Head of caudate nucleus (tissue), 42 donors: ENCODE results near the gene SYNJ2BP.
"Not testable (repeated sequence)": the region's sequence is repeated elsewhere in the genome, so short reads cannot be mapped to it uniquely, and the experiment has no call there.

Experiments
- DNase-seq, 42 donors: peaks; one replicate each; pipeline versions ENCODE4 v3.0.0 to v3.0.0-alpha.2; 2020 to 2021; ENCODE audit warnings: mixed read lengths in 7 of 42
- intact Hi-C: fragments of 100-400 bp; cut with DNase I; formaldehyde crosslinking; loops from one replicate; pipeline ENCODE4 v1.15.0; 2022

SYNJ2BP gene

GRCh38 chr14:70416725-70417349 is at the start of gene SYNJ2BP:
Gene SYNJ2BP (minus strand): TSS chr14:70417090. CDS start chr14:70416963, 127 bp downstream.
- intact Hi-C loops, result no loop called here
- peak; percentile 66 to 95 (median 82) for DNase-seq

- DNase-seq, result no peak
- intact Hi-C loops, result no loop called here
Measured at GRCh38 chr14:70454731-70455130, 37.8 kb upstream of the SYNJ2BP start.

GRCh38 chr14:70451874-70452273 is 35.0 kb upstream of the SYNJ2BP start, which contains the start of gene ADAM21:
Gene ADAM21 (plus strand): TSS chr14:70452174. CDS start chr14:70457500, 5,326 bp downstream.
- DNase-seq, result no peak
- intact Hi-C loops, result no loop called here

GRCh38 chr14:70448633-70449340 is 31.9 kb upstream of the SYNJ2BP start:
- no peak for DNase-seq

GRCh38 chr14:70442750-70443149 is 25.9 kb upstream of the SYNJ2BP start:
- DNase-seq, result no peak
- intact Hi-C loops, result no loop called here

More at GRCh38 chr14:70448633-70449340, 31.9 kb upstream of the SYNJ2BP start:
- intact Hi-C loops, result no loop called here

GRCh38 chr14:70441641-70442040 is 24.8 kb upstream of the SYNJ2BP start:
- DNase-seq, result no peak
- intact Hi-C loops, result no loop called here

- intact Hi-C loops, result no loop called here
Measured at GRCh38 chr14:70436867-70437266, 20.0 kb upstream of the SYNJ2BP start.

GRCh38 chr14:70426555-70426954 is 9.7 kb upstream of the SYNJ2BP start:
- DNase-seq, intact Hi-C loops: not testable (repeated sequence)

More at GRCh38 chr14:70436867-70437266, 20.0 kb upstream of the SYNJ2BP start:
- DNase-seq, result no peak

GRCh38 chr14:70425354-70425753 is 8.5 kb upstream of the SYNJ2BP start:
- DNase-seq, result peak in 3 of 42 donors; percentile 17 to 26 (median 17)
- intact Hi-C loops, result no loop called here

GRCh38 chr14:70422538-70422937 is 5.6 kb upstream of the SYNJ2BP start:
- peak in 2 of 42 donors; percentile 14 to 17 for DNase-seq
- intact Hi-C loops, result no loop called here

- intact Hi-C loops, result not testable (repeated sequence)
Measured at GRCh38 chr14:70419270-70419931, 2.5 kb upstream of the SYNJ2BP start.

GRCh38 chr14:70416338-70416724 is 559 bp downstream of the SYNJ2BP start:
- intact Hi-C loops, result no loop called here
- DNase-seq, result no peak

More at GRCh38 chr14:70419270-70419931, 2.5 kb upstream of the SYNJ2BP start:
- not testable (repeated sequence) for DNase-seq

- intact Hi-C loops, result no loop called here
- no peak for DNase-seq
Measured at GRCh38 chr14:70415788-70416187, 1.1 kb downstream of the SYNJ2BP start.

- no peak for DNase-seq
- intact Hi-C loops, result no loop called here
Measured at GRCh38 chr14:70407621-70408020, 9.3 kb downstream of the SYNJ2BP start.

GRCh38 chr14:70406216-70406615 is 10.7 kb downstream of the SYNJ2BP start:
- DNase-seq, result not testable (repeated sequence)

GRCh38 chr14:70403335-70403734 is 13.6 kb downstream of the SYNJ2BP start:
- intact Hi-C loops, DNase-seq: not testable (repeated sequence)

More at GRCh38 chr14:70406216-70406615, 10.7 kb downstream of the SYNJ2BP start:
- intact Hi-C loops, result not testable (repeated sequence)

GRCh38 chr14:70401643-70402042 is 15.2 kb downstream of the SYNJ2BP start:
- no peak for DNase-seq
- intact Hi-C loops, result no loop called here

GRCh38 chr14:70398706-70399431 is 18.0 kb downstream of the SYNJ2BP start:
- intact Hi-C loops, result no loop called here
- DNase-seq, result no peak

- DNase-seq, result no peak
- intact Hi-C loops, result no loop called here
Measured at GRCh38 chr14:70398280-70398679, 18.6 kb downstream of the SYNJ2BP start.
